ENCODE data around the gene ARMC3.
"Not testable (repeated sequence)": the region's sequence is repeated elsewhere in the genome, so short reads cannot be mapped to it uniquely, and the experiment has no call there.

ARMC3 gene, protein sequence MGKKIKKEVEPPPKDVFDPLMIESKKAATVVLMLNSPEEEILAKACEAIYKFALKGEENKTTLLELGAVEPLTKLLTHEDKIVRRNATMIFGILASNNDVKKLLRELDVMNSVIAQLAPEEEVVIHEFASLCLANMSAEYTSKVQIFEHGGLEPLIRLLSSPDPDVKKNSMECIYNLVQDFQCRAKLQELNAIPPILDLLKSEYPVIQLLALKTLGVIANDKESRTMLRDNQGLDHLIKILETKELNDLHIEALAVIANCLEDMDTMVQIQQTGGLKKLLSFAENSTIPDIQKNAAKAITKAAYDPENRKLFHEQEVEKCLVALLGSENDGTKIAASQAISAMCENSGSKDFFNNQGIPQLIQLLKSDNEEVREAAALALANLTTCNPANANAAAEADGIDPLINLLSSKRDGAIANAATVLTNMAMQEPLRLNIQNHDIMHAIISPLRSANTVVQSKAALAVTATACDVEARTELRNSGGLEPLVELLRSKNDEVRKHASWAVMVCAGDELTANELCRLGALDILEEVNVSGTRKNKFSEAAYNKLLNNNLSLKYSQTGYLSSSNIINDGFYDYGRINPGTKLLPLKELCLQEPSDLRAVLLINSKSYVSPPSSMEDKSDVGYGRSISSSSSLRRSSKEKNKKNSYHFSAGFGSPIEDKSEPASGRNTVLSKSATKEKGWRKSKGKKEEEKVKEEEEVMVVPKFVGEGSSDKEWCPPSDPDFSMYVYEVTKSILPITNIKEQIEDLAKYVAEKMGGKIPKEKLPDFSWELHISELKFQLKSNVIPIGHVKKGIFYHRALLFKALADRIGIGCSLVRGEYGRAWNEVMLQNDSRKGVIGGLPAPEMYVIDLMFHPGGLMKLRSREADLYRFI

DNA sequence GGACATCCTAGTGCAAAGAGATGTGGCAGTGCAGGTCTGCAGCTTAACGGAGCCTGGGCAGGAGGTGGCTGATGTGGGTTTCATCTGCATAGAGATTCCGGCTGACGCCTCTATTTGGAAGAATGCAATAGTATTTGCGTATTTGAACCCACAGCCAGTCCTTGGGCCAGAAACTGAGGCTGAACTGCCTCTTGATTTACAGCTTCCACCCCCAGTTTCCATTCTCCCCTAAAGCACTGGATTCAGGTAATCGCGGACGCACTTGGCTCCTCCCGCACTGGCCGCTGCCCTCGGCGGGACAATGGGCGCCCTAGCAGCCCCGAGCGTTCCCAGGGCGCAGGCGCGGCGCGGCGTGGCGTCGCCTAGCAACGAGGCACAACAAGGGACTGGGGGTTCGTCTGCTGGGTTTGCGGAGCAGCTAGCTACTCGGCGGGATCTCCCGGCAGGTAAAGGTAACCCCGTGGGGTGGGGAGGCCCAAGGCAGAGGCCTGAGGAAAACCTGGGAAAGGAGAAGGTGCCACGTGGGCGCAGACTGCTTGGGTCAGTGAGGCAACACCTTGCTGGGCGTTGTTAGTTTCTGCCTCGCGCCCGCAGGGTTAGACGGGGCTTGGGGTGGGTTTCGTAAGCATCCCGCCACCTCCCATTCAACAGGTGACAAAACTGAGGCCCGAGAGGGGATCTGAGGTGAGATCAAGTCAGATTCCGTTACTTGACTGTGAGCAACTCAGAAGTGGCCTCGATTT is at the start of gene ARMC3:
Gene ARMC3 (plus strand): TSS at position 393 of the 743 bp plus-strand sequence. CDS start 3,944 bp downstream, outside the sequence.
- peak; percentile 82 for DNase-seq

DNA sequence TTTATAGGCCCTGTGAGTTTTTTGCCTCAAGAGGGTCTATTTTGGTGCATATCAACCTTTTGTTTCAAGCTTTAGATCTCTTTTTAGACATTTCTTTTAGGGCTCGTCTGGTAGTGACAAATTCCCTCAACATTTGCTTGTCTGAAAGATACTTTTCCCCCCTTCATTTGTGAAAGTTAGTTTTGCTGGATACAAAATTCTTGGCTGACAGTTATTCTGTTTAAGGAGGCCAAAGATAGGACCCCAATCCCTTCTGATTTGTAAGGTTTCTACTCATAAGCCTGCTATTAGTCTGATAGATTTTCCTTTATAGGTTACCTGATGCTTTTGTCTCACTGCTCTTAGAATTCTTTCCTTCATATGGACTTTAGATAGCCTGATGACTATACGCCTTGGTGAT is 36.1 kb upstream of the ARMC3 start:
- no peak for DNase-seq

DNA sequence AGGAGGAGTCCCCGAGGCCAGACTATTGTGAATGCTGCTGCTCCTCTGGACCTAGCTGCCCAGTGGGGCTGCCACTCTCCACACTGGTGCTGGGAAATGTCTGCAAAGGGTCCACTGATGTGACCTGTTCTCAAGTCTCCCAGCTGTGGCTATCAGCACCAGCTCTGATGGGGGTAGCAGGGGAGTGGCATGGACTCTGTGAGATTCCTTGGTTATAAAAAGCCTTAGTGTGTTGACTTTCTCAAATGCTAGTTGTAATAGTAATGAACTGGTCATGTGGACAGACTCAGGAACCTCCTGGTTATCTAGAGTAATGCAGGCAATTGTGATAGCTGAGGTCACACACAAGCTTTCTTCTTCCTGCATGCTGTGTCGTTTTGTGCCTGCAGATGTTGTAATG is 34.1 kb upstream of the ARMC3 start:
- no peak for DNase-seq

DNA sequence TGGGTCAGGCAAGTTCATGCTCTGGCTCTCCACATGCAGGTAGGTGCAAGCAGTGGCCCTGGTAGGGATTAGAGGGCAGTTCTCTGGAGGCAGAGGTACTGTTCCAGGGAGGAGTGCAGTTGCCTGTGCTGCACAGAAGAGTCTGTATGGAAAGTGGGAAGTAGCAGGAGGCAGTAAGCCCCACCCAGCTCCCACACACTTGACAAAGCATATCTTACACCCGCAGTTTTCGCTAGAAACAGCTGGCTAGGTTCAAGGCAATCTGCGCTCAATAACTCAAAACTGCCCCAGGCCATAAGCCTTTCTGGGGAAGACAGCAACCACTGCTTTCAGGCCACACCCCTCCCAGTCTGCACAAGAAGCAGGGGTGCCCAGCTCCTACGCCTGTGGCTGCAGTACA is 33.1 kb upstream of the ARMC3 start:
- no peak for DNase-seq

DNA sequence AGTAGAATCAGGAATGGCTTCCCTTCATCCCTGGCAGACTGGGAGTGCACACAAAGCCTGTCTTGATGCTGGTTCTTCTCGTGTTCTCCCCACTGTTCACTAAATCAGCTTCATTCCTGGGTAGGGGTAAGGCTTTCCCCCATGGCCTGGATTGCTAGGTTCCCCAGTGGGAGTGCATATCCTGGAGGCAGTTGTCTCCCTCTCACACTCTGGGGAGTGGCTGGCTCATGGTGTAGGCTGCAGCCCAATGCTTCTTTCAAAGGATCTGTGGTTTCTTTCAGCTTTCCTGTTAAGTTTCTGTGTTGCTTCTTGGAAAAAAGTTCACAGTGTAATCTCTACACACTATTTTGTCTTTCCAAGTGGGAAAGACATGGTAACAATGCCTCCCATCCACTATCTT is 32.6 kb upstream of the ARMC3 start:
- DNase-seq = no peak

DNA sequence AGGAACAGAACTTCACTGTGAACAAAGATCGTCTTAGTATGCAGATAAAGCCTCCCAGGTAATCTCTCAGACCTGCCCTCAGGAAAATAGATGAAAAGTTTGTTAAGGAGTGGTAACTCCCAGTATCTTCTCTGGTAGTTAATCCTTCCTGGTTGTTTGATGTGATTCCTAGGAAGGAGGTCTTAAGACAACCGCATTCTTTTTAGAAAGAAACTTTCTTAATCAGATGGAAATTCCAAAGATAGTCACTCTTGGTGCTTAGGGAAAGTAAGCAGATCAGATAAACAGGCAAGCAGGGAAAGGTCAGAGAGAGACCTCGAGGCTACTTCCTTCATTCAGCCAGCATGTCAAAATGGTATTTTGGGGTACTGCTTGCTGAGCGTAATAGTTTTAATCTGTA is 30.5 kb upstream of the ARMC3 start:
- DNase-seq = no peak

DNA sequence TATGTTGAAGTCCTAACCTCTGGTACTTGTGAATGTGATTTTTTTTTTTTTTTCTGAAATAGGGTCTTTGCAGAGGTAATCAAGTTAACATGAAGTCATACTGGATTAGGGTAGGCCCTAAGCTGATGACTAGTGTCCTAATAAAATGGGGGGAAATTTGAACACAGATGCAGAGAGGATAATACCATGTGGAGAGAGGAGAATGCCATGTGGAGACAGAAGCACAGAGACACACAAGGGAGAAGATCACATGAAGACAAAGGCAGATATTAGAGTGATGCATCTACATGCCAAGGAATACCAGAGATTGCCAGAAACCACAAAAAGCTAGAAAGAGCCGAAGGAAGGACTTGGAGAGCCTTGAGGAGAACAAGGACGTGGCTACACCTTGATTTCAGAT is 28.5 kb upstream of the ARMC3 start:
- no peak for DNase-seq

DNA sequence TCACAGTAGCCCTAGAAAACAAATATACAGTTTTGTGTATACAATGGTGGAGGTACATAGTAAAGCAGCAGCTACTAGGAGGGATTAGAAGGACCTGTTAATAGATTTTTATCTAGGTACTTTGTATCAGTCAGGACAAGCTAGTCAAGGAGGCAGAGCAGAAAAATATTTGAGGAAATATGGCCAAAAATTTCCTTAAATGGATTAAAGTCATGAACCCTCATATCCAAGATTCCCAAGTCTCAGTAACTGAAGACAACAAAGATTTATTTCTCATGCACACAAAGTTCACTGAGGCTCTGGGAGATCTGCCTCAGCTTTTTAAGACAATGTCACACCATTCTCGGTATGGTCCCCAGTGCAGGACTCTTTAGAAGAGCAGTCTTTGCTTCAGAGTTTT is 28.1 kb upstream of the ARMC3 start:
- DNase-seq = no peak

DNA sequence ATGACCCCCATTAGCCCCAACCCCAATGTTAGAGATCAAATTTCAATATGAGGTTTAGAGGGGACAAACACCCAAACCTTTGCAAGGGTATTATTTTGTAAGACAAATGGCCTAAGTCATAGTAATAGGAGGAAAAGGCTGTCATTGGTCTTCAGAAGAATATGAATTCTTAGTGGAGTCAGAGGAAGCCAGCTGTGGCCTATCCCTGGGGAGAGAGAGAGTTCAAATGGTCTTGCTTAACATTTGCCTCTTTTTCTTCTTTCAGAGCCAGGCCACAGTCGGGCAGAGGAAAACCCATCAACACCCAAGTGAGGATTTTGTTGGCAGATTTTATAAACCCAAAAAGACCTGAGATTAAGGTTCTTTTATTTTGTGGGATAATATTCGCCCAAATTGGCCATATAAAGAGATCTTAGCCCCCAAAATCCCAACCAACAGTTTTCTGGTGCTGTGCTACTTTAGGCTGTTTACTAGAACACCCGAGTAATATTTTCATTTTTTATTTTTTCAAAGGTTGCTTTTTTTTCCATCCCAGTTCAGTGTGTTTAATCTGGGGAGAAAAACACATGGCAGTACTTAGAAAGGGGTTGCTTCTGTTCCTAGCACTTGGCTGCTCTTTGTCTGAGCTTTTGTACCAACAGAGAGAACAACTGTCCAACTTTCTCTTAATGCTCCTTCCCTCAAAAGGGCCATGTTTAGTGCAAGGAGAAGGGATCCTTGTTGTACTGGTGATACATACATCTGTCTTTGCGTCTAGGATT is 26.8 kb upstream of the ARMC3 start:
- no peak for DNase-seq

DNA sequence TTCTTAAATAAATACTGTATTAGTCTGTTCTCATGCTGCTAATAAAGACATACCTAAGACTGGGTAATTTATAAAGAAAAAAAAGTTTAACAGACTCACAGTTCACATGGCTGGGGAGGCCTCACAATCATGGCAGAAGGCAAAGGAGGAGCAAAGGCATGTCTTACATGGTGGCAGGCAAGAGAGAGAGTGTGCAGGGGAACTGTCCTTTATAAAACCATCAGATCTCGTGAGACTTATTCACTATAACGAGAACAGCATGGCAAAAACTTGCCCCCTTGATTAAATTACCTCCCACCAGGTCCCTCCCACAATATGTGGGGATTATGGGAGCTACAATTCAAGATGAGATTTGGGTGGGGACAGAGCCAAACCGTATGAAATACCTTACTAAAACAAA is 25.7 kb upstream of the ARMC3 start:
- not testable (repeated sequence) for DNase-seq

DNA sequence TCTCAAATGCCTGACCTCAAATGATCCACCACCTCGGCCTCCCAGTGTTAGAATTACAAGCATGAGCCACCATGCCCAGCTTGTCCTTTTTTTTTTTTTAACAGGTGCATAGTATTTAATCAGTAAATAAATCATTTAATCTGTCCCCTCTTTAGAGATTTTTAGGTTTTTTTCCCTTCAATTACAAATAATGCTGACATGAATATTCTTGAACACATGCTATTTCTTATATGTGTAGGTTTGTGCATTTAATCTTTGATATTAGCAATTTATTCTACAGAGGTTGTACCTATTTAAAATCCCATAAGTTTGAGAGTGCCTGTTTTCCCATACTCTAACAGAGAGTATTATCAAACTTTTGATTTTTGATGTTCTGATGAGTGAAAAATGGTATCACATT is 24.2 kb upstream of the ARMC3 start:
- no peak for DNase-seq

DNA sequence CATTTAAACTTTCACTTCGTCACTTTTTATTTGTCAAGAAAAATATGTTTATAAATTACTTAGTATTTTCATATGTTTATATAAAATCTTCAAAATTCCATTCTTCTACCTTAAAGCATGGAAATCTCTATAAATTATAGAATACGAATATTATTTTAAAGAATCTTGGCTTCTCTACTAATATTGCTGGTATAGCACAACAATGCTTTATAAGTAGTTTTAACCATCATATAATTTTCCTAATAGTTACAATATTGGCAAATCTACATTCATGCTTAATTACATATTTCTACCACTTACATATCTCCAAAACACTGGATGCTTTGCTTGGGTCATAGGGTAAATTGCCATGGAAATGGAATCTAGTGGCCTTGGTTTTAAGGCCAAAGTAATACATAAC is 21.1 kb upstream of the ARMC3 start:
- no peak for DNase-seq

DNA sequence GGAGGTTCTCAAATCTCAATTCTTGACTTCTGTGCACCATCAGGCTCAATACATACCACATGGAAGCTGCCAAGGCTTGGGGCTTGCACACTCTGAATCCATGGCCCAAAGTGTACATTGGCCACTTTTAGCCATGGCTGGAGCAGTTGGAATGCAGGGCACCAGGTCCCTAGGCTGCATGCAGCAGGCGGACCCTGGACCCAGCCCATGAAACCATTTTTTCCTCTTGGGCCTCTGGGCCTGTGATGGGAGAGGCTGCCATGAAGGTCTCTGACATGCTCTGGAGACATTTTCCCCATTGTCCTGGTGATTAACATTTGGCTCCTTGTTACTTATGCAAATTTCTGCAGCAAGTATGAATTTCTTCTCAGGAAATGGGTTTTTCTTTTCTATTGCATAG is 19.0 kb upstream of the ARMC3 start:
- DNase-seq = no peak

DNA sequence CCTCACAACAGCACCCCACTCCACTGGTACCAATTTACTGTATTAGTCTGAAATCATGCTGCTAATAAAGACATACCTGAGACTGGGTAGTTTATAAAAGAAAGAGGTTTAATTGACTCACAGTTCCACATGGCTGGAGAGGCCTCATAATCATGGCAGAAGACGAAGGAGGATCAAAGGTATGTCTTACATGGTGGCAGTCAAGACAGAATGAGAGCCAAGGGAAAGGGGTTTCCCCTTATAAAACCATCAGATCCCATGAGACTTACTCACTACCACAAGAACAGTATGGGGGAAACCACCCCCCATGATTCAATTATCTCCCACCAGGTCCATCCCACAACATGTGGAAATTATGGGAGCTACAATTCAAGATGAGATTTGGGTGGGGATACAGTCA is 18.2 kb upstream of the ARMC3 start:
- DNase-seq = not testable (repeated sequence)

DNA sequence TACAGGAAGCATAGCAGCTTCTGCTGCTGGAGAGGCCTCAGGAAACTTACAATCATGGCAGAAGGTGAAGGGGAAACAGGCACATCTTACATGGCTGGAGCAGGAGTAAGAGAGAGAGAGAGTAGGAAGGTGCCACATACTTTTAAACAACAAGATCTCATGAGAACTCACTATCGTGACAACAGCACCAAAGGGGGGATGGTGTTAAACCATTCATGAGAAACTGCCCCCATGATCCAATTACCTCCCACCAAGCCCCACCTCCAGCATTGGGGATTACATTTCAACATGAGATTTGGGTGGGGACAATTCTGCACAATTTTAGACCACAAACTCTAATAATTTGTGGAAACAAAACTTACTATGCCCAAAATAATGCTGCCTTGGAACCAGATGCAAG is 16.8 kb upstream of the ARMC3 start:
- DNase-seq = no peak

DNA sequence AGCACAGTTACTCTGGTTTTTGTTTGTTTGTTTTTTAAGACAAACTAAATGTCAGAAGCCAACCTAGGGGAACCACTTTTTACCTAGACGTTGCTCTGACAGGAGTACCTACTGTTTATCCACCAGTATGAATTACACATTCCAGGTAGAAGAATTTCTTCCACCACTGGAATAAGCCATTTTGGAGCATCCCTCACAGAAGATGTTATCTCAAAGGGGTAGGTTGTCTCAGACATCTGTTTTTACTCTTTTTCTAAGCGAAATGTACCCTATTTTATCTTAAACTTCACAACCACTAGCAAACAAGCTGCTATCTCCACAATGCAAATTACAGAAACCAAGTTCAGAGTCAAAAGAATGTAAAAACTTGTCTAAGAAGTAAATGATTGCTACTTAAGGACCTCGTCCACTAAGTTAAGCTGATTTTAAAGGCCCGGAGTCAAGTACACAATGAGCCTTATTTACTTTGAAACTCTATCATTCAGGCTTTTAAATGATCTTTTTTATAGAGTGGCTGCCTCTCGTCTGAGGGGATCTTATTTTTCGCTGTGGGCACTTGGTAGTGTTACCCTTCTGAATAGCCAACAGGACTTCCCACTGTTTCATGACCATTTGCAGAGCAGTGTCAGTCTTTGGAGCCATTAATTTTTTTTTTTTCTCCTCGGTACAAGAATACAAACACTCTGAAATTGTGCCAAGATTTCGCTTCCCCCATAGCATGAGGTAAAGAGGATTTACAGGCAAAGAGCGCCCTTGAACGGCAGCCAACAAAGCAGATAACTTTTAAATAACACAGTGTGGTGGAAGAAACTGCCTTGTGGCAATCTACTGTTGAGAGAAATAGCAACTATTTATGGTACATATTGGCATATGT is 15.7 kb upstream of the ARMC3 start:
- no peak for DNase-seq

DNA sequence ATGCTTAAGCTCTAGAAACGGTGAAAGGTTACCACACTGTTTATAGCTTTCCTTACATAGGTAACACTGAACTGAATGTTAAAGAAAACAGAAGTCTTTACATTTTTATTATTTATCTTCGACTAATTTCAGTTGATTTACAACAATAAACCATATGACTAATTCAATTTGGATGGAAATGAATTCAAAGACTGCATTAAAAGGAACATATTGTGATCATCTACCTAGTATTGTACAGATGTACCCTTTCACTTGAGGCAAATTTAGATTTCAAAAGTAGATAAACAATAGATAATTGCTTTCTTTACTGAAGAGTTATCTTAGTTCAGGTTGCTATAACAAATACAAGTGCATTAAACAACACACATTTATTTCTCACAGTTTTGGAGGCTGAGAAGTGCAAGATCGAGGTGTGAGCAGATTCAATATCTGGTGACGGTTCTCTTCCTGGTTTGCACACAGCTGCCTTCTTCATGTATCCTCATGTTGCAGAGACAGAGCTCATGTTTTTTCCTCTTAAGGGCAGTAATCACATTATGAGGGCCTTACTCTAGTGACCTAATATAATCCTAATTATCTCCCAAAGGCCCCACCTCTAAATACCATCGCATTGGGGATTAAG is 15.0 kb upstream of the ARMC3 start:
- no peak for DNase-seq

DNA sequence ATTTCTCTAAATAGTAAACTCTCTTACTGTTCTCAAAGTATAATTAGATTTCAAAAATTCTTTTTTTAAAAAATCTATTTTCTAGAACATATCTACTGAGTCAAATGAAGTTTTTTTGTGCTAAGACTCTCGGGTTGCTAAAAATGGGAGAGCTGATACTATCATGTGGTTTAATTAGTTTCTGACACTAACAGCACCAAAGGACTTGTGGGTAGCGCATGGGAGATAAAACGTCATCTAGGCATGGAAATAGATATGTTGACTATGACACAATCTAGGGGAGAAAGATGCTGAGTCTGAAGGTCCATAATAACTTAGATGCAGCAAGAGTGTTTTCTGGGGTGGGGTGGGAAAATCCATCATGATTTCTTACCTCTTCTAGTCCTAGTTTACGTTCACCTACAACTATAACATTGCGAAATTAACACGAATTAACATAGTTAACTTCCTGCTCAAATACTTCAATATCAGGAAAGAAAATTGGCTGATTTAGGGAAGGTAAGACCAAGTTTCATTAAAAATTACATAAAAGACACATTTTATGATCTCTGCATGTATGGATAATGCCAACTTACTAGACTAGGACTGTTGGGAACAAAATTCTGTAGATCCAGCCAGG is 14.3 kb upstream of the ARMC3 start:
- no peak for DNase-seq

DNA sequence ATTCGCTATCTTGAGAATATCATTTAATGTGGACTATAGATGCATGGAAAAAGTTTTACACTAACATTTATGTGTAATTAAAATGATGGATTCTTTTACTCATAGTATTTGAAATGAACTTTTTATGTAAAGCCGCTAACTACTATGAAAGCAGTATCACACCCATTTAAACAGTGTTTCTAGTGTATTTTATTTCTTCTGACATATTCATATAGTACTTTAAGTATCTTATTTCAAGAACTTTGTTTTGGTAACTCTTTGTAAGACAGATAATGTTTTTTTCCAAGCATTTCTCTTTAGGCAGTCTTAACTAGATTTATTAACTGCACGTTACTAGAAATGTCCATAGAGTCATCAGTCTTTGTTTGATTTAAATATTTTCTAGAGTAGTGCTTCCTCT is 12.5 kb upstream of the ARMC3 start:
- no peak for DNase-seq

DNA sequence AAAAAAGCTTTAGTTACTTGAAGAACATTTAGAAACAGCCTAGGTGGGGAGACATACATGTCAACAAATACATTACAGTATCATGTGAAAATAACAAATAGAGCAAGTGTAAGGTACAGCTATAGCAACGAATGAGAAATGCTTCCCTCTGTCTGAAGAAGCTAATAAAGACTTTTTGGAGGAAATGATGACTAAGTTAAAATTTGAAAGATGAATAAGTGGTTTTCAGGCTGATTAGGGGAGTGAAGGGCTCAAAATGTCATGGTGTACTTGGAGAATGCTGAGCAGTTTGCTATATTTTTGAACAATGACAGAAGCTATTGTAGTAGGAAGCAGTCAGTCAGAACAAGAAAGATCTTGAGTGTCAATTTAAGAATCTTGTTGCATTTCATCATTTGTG is 2.8 kb upstream of the ARMC3 start:
- DNase-seq = no peak

DNA sequence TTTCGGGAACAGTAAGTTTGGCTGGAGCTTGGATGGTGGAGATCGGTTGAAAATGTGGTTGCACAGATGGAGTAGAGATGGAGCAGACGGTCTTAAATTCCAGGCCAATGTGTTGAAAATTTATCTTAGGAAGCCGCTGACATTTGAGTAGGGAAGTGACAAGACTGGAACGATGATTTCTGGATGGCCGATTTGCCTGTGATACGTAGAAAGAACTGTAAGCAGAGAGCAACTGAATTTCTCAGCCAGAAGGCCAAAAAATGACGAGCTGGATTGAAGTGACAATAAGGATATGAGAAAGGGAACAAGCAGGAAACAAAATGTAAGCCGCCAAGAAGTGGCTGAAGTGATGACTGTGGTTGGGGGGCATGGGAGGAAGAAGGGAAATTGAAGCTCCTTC is 687 bp upstream of the ARMC3 start:
- no peak for DNase-seq
